AG10803 (cell line): Measurements from ENCODE around the gene DPM2.

Source experiments
- DNase-seq: peaks from one replicate; pipeline ENCODE4 v3.0.0; 2010; ENCODE audit warnings: low read depth
- H3K4me3 ChIP-seq: 2 replicates; pipeline ENCODE4 v1.5.1; 2011; ENCODE audit warnings: mild to moderate bottlenecking, low read length, control low read depth
- TF ChIP-seq, protein P1 (sequence below): conservative IDR thresholded peaks from 2 replicates; pipeline ENCODE4 v1.5.1; 2011; ENCODE audit warnings: mild to moderate bottlenecking, low read length, control low read depth, inconsistent platforms

DPM2 gene

DNA sequence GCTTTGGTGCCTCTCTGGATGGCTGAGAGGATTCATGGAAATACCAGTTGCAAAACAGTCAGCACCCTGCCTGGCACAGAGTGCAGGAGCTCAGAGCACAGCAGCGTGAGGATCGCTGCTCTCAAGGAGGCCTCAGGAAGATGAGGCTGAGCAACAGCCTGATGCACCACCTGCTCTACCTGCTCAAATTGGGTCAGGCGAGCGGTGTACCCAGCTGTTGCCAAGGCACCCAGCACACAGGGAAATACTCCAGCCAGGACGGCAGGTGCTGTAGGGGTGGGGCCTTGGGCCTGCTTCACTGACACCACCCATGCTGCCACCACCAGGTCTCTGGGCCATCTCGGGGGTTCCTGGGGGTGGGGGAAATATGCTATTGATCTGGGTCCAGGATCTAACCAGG lies 38.8 kb upstream of the DPM2 start:
- H3K4me3 ChIP-seq, result no peak overlapping the region
- DNase-seq, result no peak
- TF ChIP-seq, protein P1, sequence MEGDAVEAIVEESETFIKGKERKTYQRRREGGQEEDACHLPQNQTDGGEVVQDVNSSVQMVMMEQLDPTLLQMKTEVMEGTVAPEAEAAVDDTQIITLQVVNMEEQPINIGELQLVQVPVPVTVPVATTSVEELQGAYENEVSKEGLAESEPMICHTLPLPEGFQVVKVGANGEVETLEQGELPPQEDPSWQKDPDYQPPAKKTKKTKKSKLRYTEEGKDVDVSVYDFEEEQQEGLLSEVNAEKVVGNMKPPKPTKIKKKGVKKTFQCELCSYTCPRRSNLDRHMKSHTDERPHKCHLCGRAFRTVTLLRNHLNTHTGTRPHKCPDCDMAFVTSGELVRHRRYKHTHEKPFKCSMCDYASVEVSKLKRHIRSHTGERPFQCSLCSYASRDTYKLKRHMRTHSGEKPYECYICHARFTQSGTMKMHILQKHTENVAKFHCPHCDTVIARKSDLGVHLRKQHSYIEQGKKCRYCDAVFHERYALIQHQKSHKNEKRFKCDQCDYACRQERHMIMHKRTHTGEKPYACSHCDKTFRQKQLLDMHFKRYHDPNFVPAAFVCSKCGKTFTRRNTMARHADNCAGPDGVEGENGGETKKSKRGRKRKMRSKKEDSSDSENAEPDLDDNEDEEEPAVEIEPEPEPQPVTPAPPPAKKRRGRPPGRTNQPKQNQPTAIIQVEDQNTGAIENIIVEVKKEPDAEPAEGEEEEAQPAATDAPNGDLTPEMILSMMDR, result no peak

DNA sequence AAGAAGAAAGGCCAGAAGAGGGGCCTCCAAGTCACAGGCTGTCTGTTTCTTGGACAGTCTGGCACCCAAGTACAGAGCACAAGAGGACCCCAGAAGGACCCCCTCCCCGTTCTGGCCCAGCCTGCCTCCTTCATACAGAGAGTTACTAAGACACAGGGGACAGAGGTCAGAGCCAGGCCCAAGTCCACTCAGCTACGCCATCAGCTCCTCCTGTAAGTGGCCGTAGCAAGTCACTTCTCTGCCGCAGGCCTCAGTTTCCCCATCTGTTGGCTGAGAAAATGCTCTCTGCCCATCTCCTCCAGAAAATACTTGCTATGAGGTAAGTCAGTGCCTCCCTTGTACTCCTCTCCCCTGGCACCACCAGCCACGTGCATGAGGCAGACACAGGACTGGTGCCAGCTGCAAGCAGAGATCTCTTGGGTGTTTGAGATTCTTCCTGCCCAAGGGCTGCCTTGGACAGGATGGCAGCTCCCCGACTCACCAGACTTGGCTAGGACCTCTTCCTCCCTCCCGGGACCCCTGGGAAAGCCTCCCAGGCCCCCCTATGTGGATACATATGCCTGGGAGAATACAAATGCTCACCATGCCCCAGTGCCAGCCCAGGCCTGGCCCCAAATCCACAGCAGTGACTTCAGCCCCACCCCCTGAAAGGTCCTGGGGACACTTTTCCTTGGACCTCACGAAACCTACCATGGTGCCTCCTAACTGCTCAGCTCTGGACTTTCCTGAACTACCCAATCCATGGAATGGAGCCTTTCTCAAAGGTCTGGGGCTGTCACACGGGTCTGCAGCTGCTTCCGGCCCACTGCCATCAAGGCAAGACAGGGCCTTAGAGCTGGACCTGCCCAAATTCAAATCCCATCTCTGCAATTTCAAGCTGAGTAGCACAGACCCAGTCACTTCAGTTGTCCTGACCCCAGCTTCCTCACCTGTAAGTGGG lies 38.0 kb upstream of the DPM2 start:
- DNase-seq, result peak; percentile 46
- TF ChIP-seq, protein P1, result no peak
- no peak overlapping the region for H3K4me3 ChIP-seq

DNA sequence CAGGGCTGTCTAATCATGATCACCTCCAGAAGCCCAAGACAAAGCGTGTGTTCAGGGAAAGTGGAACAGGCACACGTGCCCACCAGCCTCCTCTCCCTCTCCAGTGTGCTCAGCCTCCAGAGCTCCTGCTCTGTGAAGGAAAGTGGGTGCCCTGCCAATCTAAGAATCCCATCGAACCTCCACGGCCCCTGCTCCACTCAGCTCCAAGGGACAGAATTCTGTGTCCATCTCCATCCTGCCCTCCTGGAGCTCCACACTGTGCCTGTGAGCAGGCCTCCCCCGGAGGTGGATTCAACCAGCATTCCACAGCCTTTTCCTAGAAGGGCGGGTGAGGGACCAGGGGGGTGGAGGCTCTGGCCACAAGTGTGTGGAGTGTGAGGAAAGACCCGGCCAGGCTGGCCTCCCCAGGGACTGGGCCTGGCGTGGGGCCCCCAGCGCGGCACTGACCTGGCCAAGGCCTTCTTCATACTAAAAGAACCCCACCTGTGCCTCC lies 37.2 kb upstream of the DPM2 start:
- TF ChIP-seq, protein P1, result no peak
- DNase-seq, result peak; percentile 80
- H3K4me3 ChIP-seq, result peak overlapping the region; percentile 28

DNA sequence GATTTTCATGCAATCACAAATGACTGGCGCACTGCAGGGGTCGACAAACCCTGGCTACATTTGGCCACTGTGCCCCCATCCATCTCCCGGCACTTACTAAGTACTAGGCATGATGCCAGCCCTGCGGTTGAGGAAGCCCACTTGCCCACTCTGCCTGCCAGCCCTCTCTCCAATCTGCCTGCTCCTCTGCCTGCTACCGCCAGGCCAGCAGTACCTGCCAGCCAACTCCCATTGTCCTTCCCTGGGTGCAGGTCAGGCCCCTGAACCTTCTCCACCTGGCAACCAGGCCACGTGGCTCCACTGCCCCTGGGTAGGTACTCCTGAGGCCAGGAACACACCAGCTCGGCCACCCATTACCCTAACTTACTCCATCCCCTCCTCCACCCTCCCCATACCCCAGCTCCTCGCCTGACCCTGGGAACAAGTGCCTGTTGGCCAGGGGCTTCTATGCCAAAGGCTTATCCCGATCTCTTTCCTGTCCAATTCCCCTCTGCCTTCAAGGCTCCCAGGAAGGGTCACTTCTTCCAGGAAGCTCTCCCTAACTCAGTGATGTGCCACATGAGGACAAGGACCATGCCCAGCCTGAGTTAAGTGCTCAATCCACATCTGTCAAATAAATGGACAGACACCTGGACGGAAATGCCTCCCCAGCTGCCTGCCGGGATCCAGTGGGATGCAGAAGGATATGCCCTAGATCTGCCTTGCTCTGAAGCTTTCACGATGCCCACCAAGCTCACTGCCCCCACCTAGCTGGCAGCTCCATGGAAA lies 36.5 kb upstream of the DPM2 start:
- DNase-seq, result no peak
- peak overlapping the region; percentile 28 for H3K4me3 ChIP-seq
- TF ChIP-seq, protein P1, result no peak

DNA sequence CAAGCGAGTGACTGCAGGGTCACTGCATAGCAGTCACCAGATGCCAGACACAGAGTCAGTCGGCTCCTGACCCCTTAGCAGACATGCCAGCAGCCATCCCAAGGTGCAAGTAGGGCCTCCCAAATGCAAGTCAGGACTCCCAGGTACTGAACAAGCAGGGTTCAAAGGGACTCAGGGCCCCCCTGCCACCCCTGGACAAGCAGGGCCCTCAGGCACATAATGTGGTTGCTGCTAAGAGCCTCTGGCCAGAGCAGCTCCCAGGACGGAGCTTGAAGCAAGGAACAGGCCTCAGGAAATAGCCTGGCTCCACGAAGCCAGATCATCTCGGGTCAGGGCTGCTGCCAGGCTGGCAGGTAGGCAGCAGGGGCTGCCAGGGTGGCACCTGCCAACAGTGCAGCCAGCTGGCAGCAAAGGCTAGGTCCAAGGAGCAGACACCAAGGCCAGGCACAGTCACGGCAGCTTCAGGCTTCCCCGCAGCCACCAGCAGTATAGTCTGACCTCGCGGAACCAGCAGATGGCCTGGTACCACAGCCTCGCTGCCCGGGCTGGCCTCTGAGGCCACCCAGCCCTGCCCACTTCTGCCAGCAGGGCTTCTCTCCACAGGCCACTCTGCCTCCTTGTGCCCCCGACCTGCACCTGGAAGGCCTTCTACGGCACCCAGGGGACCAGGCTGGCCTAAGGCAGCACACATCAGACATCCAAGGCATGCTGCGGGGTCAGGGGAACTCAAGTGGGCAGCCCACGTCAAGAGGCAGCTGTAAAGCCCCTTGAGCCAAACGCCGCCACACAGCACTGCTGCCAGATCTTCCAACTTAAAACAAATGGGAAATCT lies 35.7 kb upstream of the DPM2 start:
- H3K4me3 ChIP-seq, result no peak overlapping the region
- TF ChIP-seq, protein P1, result no peak
- DNase-seq, result no peak

DNA sequence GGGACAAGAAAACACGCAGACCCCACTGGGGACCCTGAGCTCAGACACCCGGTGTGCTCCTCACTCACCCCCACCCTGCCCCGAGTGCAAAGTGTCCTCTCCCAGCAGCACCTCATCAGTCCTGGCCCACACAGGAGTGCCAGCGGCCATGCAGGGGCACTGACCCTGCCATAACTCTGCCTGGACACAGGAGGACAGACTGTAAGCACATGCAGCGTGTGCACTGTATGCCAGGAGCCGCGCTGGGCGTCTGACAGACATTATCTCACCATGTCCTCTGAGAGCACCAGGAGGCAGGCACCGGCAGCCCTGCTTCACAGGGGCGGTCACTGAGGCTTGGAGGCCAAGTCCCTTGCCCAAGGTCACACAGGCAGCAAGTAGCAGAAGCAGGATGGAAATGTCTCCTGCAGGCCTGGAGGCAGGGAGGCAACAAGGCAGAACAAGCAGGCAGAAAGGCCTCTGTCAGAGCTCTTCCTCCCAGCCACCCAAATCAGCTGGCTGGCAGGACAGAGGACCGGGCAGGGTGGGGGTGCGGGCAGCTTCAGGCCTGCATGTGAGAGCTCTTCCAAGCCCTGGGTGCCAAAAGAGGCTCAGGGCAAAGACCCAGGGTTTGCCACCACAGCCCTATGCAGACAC lies 34.7 kb upstream of the DPM2 start:
- DNase-seq, result no peak
- TF ChIP-seq, protein P1, result no peak
- no peak overlapping the region for H3K4me3 ChIP-seq
